Ammon's horn (tissue), 1 donor: Measurements from ENCODE around the gene RPS4Y1.
A peak's percentile ranks its signal among the peaks of the same experiment; 100 is the strongest.
"Not testable (repeated sequence)": the region's sequence is repeated elsewhere in the genome, so short reads cannot be mapped to it uniquely, and the experiment has no call there.

Experiments used
- DNase-seq: peaks from one replicate; pipeline ENCODE4 v3.0.0-alpha.2; 2016; ENCODE audit warnings: low spot score

Gene RPS4Y1

DNA sequence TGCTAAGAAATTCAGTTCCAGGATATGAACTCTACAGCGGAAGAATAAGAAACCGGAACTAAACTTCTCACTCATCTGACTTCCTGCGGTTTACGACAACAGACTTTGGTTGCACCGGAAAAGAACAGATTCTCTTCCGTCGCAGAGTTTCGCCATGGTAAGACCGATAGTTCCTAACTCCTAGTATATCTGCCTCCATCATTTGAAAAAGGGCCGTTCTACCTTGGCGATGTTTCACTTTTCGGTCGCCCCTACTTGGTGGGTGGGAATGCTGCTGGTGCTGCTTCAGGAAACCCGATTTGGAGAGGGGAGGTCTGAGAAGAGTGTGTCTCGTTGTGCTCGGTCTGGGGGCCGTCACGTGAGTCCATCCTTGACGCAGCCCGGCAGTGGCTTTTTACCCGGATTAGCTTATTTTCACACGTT, at the start of gene RPS4Y1:
RPS4Y1 (plus strand) TSS at position 132 of the 423 bp plus-strand sequence; CDS start at position 155, 23 bp downstream.
- DNase-seq = peak; percentile 75

DNA sequence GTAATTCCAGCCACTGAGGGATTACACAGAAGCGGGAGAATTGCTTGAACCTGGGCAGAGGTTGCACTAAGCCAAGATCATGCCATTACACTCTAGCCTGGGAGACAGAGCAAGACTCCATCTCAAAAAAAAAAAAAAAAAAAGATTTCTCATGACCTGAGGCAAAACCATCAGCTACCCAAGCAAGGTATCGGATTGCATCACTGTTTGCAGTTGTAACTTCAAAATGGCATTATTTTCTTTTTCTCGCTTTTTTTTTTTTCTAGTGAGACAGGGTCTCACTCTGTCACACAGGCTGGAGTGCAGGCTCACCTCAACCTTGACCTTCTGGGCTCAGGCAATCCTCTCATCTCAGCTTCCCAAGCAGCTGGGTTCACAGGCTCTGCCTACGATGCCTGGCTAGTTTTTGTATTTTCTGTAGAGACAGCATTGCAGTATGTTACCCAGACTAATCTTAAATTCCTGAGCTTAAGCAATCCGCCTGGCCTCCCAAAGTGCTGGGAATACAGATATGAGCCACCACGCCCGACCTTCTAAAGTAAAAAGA, 44.4 kb upstream of the RPS4Y1 start:
- no peak for DNase-seq

DNA sequence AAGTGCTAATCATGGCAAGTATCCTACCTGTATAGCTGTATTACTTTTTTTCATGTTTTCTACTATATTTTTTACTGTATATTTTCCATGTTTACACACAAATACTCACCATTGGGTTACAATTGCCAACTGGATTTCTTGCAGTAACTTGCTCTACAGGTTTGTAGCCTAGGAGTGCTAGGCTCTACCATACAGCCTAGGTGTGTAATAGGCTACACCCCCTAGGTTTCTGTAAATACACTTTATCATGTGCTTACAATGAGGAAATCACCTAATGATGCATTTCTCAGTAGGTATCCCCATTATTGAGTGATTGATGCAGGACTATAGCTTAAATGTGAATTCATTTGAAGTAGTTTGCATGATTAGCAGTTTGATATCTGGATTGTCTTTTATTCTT, 43.4 kb upstream of the RPS4Y1 start:
- DNase-seq = no peak

DNA sequence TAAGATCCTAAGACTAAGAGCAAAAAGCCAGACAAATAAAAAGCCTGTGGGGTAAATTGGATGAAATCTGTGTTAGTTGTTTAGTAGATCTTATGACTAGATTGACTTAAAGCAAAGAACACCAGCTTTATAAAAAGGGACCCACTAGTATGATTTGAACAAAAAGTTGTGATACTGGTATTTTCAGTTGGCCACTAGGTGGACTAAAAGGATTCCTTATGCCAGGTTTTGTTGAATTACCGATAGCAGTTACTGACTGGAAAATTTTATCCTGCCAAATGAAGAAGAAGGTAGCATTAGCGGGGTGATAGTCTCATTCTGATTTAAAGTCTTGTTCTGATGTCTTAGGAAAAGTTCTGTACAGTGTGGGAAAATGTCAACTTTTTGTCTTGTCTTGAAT, 41.2 kb upstream of the RPS4Y1 start:
- DNase-seq = no peak

DNA sequence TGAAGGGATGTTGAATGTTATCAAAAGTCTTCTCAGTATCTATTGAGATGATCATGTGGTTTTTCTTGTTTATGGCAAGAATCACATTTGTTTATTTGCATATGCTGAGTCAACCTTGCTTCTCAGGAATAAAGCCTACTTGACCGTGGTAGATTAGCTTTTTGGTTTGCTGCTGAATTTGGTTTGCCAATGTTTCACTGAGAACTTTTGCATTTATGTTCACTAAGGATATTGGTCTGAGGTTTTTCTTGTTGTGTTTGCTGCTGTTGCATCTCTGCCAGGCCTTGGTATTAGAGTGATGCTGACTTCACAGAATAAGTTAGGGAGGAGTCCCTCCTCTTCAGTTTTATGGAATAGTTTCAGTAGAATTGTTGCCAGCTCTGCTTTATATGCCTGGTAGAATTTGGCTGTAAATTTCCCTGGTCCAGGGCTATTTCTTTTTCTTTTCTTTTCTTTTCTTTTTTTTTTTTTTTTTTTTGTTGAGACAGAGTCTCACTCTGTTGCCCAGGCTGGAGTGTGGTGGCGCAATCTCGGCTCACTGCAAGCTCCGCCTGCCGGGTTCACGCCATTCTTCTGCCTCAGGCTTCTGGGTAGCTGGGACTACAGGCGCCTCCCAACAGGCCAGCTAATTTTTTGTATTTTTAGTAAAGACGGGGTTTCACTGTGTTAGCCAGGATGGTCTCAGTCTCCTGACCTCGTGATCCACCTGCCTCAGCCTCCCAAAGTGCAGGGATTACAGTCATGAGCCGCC, 24.1 kb upstream of the RPS4Y1 start:
- not testable (repeated sequence) for DNase-seq

DNA sequence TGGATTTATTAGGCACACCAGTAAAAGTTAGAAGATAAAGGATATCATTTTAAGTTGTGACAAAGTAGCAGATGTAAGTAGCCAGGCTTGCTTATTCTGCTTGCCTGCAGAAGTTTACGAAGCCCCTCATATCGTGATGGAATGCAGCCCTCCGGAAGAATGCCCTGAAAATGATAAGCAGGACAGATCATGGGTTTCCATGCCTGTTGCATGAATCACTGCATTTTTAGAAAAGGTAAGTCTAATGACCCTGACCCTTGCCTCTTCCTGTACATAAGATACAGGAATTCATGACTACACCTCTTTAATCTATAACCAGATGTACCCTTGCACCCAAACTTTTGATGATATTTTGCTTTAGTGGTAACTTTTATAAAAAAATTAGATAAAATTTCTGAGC, 16.9 kb upstream of the RPS4Y1 start:
- no peak for DNase-seq

DNA sequence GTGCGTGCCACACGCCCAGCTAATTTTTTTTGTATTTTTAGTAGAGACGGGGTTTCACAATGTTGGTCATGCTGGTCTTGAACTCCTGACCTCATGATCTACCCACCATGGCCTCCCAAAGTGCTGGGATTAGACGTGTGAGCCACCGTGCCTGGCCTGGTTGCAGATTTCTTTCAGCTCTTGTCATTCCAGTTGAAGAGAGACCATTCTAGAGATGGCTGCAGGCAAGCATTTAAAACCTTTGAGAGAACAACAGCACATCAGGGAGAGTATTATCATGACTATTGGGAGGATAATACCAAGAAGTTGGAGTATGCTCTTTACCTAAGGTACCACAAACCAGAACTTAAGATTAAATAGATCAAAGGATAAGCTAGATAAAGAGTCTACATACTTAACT, 12.9 kb upstream of the RPS4Y1 start:
- no peak for DNase-seq

DNA sequence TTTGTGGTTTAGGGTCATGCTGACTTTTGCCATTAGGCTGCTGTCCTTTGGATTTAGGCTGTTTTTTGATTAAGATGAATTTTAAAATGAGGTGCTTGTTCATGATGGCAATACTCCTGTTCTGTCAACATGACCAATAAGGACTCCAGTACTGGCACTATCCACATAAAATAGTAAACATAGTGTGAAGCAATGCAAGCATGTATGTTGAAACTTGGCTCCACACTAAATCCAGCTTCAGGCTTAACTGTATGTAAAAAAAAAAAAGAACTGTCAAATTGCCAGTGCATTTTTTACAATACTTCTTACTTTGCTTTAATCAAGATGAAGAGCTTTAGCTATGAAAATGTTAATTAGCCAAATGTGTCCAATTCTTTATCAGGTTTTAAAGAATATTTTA, 6.2 kb upstream of the RPS4Y1 start:
- no peak for DNase-seq

DNA sequence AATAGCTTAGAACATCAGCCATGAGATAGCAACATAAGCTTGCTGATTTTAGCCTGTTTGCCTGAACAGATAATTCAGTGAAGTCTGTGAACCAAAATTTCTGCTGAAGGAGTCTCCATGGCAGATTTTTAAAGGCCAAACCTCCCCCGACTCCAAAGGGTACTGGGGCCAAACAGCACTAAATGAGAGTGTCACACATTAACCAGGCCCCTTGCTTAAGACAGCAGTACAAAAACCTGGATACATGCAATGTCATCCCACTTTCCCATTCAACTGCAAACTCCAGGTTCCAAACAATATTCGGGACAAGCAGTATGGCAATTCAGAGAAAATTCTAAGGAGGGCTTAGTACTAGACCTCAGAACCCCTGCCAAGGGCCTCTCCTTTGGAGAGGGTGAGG, 4.3 kb upstream of the RPS4Y1 start:
- DNase-seq = no peak

DNA sequence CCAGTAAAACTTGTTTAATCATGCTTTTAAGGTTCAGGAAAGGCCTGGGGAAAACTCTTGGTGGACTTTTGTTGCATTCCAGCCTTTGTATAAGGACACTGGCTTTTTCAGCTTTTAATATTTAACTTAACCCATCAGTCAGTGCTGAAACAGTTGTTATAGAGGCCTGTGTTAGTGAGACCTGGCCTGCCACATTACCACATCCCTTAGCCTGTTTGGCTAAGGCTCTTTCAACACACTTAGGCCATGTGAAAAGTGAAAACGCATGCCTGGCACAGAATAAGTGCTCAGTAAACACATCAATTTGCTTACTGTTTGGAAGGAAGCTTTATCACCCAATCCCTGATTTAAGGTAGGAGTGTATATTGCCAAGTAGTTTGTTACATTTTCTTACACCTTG, 3.5 kb upstream of the RPS4Y1 start:
- DNase-seq = no peak

DNA sequence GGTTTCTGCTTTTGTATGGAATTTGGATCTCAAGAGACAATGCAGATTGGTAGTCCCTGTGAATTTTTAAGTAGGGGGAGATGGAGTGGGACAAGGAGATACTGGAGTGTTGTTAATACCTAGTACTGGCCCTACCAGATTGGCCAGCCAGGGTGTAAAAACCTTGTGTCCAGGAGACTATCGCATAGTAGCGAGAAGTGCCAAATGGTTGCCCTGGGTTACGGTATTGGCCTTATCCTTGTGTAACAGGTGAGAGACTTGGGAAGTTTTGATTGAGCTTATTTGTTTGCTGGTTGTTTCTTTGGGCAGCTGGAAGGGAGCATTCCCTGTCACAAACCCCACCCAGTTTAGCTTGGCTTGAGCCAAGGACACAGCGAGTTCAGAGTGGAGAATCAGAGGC, 5.4 kb downstream of the RPS4Y1 start:
- DNase-seq = no peak

DNA sequence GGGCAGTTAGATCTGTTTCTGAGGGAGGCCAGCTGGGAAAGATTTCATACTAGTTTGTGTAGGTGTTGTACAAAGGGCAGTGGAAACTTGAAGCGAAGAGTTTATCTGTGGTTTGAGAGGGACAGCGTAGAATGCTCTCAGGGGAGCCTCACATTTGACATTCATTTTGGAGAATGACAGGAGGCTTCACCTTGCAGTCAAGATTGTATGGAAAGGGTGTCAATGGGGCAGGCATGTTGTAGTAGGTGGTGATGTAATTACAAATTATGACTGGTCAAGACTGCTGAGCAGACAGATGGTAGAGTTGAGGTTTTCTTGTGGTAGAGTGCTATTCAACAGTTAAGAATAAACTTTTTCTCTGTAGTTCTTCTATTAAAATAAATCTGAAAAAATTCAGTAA, 7.0 kb downstream of the RPS4Y1 start:
- DNase-seq = no peak

DNA sequence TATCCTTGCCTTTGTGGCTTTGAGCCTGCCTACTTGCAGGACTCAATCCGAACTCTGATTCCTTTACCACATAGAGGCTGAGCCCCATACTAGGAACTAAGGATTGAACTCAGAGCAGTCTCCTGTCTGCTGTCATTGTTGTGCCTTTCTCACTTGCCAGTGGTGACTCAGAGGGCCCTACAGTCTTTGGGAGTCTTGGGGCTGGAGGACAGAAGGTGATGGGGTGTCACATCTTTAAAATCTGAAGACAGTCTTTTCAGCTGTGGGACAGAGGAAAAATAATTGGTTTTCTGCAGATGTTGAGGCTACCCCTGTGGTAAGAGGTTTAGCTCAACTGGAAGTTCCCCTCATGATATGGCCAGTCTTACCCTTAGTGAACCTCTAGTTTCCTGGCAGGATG, 8.0 kb downstream of the RPS4Y1 start:
- DNase-seq = no peak

DNA sequence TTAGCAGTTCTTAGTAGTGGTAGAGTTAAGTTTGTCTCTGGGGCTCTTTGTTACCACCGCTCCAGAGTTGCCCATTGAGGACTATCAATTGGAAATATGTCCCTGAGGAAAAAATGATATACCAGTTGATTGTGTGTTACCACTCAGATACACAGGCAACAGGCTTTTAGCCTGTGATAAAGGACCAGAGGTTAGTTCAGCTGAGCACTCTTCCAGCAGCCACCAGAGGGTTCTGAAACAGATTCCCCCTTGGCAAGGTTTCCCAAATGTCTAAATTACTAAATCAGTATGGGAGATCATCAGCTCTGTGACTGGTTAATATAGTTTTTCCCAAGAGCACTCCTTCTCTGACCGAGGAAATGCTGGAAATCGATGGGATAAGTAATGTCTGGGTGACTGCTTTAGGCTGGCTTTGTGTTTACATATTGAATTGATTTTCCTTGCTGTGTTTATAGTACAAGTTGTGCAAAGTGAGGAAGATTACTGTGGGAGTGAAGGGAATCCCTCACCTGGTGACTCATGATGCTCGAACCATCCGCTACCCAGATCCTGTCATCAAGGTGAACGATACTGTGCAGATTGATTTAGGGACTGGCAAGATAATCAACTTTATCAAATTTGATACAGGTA, 12.9 kb downstream of the RPS4Y1 start:
- no peak for DNase-seq

DNA sequence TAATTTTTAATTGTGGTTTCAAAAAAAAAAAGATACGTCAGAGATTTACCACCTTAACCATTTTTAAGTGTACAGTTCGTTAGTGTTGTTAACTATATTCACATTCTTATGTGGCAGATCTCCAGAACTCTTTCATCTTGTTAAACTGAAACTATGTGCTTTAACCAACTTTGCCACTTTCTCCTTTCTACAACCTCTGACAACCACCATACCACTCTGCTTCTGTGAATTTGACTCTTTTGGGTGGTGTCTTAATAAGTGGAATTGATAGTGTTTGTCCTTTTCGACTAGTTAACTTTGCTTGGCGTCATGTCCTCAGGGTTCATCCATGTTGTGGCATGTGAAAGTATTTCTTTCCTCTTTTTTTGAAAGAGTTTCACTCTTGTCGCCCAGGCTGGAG, 15.7 kb downstream of the RPS4Y1 start:
- DNase-seq = no peak

DNA sequence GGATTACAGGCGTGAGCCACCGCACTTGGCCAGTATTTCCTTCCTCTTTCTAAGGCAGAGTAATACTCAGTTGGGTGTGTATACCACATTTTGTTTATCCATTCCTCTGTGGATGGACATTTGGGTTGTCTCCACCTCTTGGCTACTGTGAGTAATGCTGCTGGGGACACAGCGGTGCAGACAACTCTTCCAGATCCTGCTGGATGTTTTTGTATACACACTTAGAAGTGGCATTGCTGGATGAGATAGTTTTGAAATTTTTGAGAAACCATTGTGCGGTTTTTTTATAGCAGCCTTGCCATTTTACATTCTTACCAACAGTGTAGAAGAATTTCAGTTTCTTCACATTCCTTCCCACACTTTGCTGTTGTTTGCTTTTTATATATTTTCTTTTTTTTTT, 16.3 kb downstream of the RPS4Y1 start:
- no peak for DNase-seq

DNA sequence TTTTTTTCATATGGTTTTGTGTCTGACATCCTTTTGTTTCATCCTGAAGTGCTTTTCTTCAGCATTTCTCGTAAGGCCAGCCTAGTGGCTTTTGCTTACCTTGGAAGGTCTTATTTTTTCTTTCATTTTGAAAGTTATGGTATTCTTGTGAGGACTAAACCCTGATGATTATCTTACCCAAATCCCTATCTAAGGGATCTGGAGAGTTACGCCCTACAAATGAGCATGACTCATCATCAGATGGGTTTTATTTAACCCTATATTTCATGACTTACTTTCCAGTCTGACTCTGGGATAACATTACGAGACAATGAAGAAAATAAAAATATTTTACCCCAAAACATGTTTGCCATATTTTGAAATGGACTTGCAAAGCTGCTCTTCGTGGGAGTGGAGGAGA, 18.4 kb downstream of the RPS4Y1 start:
- DNase-seq = no peak

DNA sequence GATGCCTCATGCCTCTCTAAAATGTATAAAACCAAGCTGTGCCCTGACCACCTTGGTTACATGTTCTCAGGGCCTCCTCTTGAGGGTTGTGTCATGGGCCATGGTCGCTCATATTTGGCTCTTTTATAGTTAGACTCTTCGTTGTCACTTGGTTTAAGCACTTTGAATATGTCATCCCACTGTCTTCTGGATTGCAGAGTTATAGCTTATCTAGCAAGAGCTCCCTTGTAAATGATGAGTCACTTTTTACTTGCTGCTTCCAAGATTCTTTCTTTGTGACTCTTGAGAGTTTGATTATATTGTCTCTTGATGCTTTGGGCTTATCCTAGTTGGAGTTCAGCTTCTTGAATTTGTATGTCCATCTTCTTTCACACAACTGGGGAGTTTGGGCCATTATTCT, 19.1 kb downstream of the RPS4Y1 start:
- no peak for DNase-seq

DNA sequence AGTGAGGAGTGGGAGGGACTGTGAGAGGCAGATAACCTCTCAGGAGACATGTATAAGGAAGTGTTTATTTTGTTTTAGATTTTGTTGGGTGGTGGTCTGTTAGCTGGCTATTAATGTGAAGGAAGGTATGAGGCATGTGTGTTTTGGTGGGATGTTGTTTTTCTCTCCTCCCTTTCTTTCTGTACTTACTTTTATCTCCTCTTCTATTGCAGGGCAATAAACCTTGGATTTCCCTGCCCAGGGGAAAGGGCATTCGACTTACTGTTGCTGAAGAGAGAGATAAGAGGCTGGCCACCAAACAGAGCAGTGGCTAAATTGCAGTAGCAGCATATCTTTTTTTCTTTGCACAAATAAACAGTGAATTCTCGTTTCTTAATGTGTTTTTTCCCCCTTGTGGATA, 25.2 kb downstream of the RPS4Y1 start:
- no peak for DNase-seq

DNA sequence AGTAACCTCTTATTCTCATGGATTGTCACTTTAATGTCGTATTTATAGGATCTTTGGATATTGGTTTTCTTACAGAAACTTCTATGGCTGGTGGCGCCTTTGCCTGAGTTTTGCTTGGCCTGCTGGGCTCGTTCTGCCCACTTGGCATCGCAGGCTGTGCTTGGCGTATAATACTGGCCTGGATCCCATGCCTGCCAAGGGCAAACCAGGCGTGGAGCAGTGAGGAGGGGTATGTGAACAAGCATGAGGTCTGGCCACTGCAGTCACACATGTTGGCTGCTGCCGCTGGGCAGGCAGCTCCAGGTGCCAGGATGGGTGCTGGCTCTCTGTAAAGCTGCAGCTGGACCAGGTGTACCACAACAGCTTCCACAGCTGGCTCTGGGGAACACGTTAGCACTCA, 26.1 kb downstream of the RPS4Y1 start:
- peak; percentile 10 for DNase-seq

DNA sequence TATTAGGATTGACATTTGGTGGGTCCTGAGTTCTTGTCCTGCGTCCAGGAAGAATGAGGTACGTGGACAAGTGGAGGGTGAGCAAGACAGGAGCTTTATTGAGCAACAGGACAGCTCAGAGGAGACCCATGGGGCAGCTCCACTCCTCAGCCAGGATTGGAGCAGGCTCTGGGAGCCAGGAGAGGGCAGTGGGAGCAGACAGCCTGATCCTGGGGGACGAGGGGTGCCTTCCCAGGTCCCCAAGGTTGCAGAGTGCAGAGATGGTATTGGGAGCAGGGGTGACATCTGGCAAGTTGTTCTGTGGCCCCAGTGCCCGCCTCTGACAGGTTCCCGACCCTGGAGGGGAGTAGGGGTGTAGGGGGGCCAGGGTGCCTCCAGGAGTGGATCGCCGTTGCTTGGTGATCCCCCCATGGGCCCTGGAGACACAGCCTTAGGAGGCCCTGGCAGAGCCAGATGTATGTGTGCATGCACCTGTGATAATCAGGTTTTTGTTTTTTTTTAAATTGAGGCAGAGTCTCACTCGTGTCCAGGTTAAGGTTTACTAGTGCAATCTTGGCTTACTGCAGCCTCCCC, 26.7 kb downstream of the RPS4Y1 start:
- no peak for DNase-seq

DNA sequence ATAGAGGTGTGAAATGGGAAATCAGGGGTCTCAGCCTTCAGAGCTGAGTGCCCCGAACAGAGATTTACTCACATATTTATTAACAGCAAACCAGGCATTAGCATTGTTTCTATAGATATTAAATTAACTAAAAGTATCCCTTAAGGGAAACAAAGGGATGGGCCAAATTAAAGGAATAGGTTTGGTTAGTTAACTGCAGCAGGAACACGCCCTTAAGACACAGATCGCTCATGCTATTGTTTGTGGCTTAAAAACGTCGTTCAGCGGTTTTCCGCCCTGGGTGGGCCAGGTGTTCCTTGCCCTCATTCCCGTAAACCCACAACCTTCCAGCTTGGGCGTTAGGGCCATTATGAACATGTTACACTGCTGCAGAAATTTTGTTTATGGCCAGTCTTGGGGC, 30.8 kb downstream of the RPS4Y1 start:
- DNase-seq = not testable (repeated sequence)

DNA sequence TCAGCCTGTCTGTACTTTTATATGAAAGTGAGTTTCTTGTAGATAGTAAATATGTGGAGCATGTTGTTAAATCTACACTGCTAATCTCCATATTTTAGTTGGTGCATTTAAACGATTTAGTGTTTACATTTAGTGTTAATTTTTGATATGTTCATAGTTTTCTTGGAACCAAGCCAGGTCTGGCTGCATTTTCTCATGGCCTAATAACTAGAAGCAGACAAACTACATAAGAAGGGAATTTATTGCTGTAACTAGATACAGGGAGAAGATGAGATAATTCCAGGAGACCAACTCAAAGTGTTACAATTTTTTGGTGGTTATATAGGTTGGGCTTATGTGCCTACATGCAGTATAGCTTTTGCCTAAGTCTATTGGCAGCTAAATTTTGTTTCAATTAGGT, 32.8 kb downstream of the RPS4Y1 start:
- no peak for DNase-seq
